ENCODE measurements around the gene KYAT1.

KYAT1 gene

DNA sequence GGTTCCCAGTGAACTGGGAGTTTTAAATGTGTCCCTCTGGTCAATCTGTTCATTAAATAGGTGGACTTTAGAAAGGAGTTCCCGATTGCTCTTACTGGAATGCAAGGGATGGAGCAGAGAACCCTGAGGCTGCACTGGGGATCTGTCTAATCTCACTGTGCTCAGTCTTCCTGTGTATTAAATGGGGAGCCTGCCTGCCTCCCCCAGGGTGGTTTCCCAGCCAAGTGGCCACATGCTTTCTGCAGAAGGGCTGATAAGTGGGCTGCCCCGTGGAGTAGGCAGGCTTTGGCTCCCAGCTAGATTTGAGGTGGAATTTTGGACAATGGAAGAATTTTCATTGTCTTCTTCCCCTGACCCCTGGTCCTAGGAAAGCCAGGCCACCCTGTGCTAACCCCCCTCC lies 25.0 kb upstream of the KYAT1 start:
- no peak for DNase-seq

DNA sequence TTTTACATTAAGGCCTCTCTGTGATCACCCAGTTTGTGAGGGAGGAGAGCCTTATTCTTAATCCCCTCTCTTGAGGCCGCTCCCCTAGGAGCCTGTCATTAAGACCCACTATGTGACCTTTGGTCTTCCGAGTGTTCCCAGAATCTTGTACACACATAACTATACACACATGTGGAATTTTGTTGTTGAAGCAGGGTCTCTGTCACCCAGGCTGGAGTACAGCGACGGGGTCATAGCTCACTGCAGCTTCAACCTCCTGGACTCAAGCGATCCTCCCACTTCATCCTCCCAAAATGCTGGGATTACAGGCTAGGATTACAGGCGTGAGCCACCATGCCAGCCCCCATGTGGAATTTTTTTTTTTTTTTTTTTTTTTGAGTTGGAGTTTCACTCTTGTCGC lies 24.2 kb upstream of the KYAT1 start:
- DNase-seq: no peak

DNA sequence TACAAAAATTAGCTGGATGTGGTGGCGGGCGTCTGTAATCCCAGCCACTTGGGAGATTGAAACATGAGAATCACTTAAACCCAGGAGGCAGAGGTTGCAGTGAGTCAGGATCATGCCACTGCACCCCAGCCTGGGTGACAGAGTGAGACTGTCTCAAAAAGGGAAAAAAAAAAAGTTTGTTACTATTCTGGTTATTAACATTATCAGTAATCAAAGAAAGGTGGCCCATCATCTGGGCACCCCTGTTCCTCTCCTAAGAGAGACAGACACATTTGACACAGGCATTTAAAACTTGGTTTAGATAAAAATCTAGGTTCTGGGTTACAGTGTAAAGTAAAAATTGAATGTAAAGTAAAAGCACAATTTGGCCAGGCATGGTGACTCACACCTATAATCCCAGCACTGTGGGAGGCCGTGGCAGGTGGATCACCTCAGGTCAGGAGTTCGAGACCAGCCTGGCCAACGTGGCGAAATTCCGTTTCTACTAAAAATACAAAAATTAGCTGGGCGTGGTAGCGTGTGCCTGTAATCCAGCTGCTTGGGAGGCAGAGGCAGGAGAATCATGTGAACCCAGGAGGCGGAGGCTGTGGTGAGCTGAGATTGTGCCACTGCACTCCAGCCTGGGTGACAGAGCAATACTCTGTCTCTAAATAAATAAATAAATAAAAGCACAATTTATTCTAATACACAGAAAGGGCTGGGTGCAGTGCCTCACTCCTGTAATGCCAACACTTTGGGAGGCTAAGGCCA lies 22.3 kb upstream of the KYAT1 start:
- no peak for DNase-seq

DNA sequence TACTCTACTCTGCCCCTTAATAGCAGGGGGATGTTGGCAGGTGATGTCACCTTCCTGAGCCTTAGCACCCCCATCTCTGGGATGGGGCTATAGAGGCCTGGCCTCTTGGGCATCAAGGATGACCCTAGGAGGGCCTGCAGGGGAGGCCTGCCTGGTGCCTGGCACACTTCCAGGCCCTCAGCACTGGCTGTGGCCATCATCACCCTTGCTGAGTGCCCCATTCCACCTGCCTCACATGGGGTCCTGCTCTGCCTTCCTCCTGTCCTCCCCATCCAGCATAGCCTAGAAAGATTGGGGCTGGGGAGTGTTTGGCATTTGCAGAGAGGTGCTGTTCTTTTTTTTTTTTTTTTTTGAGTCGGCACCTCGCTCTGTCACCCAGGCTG lies 21.3 kb upstream of the KYAT1 start:
- DNase-seq: no peak

DNA sequence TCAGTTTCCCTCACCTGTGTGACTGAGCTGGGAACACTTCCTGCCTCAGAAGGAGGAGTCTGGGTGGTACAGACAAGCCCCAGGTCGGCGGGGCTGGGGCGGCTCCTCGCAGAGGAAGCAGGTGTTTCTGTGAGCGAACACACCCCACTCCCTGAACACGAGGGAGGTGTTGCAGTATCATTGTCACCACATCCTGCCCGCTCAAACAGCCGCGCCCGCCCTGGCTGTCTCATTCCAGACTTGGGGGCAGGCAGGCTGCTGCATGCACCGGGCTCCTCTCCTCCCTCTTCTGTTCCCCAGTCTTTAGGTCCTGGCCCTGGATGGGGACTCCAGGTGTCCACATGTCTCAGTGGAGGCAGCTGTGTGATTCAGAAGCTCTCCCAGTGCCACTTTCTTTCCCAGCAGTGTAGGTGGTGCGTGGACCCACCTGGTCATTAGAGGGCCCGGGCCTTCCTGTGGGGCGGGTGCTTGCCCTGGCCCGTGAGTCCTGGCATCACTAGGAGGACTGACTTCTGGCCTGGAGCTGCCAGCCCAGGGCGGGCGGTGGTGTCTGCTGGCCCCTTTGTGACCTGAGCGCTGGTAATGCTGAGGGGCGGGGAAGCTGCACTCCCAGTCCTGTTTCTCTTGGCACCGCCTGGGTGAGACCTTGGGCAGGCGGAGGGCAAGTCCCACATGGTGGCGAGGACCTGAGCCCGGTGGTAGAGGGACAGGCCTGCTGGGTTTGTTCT lies 20.8 kb upstream of the KYAT1 start:
- peak; percentile 94 for DNase-seq

DNA sequence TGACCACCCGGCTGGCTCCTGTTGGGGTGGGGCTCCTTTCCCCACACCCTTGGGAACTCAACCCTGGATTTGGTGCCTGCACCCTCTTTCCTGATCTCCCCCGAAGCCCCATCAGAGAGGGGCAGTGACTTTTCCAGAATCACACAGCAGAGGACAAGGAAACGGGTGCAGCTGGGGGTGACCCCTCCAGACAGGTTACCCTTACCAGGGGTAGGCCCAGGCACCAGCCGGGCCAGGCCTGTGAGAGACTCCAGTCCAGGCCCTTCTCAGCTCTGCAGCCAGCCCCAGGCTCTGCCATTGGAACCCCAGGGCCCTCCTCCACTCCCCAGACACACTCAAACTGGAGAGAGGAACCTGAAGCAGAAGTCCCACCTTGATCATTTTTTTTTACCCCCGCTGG lies 20.1 kb upstream of the KYAT1 start:
- no peak for DNase-seq

DNA sequence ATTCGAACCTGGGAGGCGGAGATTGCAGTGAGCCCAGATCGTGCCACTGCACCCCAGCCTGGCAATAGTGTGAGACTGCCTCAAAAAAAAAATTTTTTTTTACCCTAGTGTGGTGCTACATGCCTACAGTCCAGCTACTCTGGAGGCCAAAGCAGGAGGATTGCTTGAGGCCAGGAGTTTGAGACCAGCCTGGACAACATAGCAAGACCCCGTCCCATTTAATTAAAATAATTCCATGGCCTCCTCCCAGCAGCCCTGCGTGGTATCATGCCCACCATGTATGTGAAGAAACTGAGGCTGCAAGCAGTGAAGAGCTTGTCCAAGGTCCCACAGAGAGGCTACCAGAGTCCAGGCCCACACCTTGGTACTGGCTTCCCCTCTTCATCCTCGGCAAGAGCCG lies 19.6 kb upstream of the KYAT1 start:
- no peak for DNase-seq

DNA sequence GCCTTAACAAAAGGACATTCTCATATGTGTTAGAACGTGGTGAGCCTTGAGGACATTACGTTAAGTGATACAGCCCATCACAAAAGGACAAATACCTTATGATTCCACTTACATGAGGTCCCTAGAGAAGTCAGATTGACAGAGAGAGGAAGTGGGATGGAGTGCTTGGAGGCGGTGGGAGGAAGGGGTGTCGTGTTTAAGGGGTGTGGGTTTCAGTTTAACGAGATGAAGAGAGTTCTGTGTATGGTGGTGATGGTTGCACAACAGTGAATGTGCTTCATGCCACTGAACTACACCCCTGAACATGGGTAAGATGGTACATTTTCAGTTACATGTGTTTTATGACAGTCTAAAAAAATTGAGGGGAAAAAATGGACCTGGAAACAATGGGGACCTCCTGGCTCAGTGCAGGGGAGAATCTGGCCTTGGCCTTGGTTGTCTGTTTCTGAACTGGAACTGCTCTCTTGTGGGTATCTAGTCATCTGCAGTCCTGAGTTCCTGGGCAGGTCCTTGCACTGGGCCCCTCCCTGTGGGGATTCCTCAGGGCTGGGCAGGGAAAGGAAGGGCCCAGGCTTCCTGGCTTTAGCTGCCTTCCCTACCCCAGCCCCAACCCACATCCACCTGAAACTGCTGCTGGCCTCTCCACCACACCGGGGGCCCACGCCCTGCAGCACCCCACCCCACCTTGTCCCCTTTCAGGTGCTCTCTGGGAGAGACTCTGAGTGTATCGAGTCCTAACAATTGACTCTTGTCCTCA lies 18.0 kb upstream of the KYAT1 start:
- peak; percentile 46 for DNase-seq

DNA sequence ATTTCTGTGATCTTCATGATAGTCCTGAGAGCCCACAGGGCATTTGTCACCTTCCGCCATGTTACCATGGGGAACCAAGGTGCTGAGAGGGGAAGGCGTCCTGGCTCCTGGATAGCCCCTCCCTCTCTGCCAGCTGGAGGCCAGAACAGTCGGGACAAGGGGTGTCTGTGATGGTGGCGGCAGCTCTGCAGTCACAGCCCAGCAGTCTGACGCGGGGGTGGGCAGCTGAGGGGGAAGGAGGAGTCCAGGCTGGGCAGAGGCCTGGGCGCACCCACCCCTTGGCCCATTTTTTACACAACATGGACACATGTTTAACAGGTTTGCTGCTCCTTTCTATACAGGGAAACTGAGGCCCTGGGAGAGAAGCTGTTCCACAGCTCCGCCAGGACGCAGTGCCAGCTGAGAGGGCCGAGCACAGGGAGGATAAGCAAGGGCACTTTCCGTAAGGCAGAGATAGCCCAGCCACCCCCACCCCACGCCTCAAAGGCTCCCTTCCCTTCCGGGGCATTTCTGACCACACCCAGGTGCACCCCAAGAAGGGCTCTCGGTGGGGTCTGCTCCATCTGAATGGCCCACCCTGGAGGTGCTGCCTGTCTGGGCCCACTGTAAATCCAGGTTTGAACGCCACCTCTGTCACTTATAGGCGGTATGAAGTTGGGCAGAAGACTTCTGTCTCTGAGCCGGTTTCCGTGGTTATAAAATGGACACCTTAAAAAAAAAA lies 17.3 kb upstream of the KYAT1 start:
- no peak for DNase-seq

DNA sequence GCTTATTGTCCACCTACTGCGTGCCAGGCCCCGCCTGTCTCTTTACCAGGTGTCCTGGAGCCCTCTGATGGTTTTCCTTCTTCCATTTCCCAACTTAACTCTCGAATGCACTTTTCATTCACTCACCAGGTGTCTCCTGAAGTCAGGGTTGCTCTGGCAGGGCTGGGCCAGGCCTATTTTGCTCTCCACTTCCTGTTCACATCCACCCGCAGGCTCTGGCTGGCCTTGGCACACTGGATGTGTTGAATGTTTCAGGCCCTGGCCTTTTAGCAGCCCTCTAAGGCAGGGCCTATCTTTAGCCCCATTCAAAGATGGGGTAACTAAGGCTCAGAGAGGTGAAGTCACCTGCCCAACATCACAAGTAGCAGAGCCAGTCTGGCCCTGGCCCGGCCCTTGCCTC lies 16.6 kb upstream of the KYAT1 start:
- DNase-seq: no peak

DNA sequence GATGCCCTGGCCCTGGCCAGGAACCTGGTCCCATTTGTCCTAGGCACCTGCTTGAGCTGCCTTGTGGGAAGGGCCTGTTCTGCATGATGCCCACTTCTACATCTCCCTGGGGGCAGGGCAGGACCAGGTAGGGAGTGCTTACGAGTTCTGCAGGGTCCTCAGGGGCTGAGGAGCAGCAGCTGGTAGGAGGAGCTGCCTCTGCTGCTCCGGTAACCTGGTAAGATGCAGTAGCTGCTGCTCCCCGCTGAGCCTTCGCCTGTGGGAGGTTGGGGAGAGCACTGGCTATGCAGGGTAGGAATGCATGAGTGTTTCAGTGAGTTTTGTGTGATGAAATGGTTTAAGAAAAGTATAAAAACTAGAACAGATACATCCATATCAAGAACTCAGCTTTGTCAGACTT lies 13.8 kb upstream of the KYAT1 start:
- no peak for DNase-seq

DNA sequence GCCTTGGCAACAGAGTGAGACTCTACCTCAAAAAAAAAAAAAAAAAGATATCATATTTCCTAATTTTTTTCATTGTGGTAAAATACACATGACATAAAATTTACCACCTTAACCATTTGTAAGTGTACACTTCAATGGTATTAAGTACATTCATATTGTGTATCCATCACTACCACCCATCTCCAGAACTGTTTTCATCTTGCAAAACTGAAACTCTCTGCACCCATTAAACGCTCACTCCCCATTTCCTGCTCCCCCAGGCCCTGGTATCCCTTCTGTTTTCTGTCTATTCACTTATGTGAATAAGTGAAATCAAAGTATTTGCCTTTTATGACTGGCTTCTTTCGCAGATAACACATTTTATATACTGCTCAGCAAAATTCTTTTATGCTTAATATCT lies 13.0 kb upstream of the KYAT1 start:
- DNase-seq: peak; percentile 52

DNA sequence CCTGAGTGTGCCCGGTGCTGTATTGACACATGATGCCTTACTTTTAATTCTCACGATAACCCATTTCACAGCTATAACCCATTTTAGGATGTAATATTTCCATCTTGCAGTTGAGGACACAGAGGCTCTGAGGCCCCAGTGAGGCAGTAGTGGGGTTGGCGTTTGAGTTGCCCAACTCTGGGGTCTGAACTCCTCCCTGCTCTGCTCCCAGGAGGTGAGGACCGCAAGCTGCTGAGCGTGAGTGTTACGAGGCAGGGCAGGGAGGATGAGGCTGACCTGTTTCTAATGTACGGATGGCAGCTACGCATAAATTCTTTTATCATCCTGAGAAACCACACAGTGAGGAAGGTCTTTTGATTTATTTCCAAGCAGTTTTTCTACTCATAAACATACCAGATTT lies 11.6 kb upstream of the KYAT1 start:
- no peak for DNase-seq

DNA sequence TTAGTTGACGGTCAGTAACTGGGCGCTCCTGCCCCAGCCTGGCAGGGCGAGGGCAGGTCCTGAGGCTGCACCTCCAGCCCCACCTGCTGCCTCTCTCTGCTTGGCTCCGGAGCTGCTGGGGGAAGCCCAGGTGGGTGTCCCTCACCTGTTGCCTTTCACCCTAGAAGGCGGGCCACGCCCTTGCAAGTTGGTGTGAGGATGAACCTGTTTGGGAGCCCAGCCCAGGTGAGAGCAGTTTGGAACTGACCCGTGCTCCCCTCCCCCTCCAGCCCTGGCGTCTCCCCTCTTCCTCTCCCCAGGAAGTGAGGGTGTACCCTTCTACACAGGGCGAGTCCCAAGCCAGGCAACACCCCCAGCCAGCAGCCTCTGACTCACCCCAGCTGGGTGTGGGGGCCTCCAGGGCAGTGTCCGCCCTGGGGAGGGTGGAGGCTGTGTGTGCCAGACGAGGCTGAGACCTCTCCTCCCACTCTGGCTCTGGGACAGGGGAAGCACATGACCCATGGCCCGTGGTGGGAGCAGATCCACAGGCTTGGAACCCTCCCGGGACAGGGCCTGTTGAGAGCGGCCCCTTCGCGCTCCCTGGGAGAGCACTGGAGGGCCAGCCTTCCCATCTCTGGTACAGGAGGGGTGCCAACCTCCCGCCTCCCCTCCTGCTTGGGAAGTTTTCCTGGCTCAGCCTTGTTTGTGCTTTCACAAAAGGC lies 10.6 kb upstream of the KYAT1 start:
- DNase-seq: no peak

DNA sequence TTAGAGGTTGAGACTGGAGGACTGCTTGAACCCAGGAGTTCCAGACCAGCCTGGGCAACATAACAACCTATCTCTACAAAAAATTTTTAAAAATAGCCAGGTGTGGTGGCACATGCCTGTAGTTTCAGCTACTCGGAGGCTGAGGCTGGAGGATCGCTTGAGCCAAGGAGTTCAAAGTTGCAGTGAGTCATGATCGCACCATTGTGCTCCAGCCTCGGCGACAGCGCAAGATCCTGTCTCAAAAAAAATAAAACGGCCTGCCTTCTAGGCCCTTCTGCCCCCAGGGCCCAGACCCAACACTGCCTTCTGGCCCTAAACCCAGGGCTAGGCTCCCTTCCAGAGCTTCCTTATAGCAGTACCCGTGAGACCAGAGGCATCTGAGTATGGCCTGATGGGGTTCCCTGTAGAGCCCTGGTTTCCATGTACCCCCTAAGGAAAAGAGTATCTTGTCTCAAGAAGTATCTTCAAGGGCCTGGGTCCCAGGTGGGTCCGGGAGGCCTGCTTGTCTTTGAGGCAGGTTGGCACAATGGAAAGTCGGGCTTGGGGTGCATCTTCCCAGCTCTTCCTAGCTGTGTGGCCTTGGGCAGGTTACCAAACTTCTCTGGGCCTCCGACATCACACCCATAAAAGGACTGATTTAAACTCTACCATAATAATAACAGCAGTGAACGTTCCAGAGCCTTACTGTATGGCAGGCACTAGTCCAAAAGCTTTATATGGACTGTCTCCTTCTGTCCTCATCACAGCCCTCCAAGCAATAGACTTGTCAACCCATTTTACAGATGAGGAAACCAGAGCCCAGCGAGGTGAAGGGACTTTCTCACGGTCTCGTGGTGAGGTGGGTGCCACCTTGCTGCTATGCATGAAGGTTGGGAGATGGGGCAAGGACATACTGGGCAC lies 9.8 kb upstream of the KYAT1 start:
- DNase-seq: no peak

DNA sequence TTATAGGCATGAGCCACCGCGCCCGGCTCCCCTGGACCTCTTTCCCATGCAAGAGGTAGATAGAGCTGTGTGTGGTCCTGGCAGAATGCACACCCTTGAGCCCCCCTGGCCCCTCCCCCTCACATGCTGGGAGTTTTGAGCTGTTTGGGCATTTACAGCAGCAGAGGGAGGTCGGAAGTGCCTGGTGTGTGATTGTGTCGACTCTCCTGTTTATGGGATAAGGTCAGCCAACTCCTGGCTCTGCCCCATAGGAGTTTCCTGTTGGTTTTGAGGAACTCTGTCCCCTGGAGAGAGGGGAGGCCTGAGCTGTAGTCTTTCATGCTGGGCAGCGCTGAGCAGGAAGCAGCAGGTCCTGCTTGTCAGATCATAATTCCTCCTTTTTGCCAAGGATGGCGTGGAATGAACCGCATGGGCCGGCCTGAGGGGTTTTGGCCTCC lies 6.2 kb upstream of the KYAT1 start:
- no peak for DNase-seq

DNA sequence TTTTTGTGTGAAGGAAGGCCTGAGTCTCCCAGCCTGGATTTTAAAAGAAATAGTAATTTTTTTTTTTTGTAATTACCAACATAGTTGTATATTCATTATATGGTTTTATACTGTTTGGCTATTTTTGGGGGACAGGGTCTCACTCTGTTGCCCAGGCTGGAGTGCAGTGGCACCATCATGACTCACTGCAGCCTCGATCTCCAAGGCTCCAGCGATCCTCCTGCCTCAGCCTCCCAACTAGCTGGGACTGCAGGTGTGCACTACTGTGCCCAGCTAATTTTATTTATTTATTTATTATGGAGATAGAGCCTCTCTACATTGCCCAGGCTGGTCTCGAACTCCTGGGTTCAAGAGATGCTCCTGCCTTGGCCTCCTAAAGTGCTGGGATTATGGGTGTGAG lies 5.3 kb upstream of the KYAT1 start:
- DNase-seq: no peak

DNA sequence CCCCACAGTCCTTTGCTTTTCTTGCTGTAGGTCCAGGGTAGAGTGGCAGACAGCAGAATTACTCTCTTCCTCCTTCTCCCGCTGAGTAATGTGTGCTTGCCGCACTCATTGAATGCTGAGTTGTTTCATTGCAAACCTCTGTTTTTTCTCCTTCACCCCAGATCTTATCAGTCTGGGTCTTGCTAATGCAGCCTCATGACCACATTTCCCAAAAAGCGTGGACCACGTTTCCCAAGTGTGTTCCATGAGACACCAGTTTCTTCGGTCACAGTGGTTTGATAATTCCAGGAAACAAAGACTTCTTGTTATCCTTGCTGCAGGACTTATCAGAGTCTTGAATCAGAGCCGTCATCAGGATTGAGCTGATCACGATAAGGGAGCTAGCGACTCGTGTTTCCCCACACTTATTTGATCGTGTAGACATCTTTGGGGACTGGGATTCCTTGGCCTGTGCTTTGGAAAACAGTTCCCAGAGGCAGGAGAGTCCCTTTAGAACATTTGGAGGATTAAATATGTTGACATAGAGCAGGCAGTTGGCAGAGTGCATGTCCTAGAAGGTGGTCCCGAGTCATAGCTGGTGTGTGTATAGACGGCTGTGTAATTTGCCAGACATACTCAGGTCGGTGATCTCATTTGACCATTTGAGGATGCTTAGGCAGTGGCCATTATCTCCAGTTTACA lies 4.6 kb upstream of the KYAT1 start:
- DNase-seq: no peak

DNA sequence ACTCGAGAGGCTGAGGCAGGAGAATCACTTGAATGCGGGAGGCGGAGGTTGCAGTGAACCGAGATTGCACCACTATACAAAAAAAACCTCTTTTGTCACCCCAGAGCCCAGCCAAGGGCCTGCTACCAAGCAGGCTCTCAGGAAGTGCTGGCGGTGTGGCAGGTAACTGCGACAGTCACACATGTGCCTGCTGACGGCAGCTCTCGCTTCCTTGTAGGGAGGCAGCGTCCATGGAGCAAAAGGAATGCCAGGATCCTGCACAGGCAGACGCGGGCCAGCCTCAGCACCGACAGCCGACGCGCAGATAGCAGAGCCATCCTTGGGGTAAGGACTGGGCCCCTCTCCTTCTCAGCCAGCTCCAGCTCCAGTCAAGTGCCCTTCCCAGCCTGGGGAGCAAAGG lies 4.0 kb upstream of the KYAT1 start:
- DNase-seq: no peak

DNA sequence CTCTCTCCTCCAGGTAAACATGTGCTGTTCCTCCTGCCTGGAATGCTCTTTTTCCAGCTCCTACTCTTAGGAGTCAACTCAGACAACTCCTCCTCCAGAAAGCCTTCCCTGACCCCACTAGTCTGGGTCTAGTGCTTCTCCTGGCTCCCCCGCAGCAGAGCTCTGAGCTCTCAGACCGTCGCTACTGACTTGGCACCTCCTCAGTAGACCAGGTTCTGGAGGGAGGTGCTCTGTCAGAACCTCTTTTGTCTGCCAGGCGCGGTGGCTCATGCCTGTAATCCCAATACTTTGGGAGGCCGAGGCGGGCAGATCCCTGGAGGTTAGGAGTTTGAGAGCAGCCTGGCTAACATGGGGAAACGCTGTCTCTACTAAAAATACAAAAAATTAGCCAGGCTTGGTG lies 3.6 kb upstream of the KYAT1 start:
- DNase-seq: no peak

DNA sequence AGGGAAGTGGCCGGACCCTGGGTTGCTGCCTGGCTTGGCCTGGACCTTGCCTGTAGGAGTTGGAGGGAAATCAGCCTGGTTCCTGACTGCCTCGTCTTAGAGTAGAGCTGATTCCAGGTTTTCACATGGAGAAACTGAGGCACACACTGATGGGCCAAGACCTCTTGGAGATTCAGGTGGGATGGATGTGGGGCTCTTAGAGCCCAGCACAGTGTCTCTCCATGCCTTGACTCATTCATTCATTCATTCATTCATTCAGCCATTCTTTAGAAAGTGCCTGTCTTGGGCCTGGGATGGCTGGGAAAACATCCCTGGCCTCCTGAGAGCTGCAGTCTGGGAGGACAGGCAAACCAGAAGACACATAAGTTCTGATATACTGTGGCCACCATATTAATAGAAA lies 2.4 kb upstream of the KYAT1 start:
- DNase-seq: no peak

Measured in activated CD4-positive, alpha-beta T cell treated with anti-CD3 and anti-CD28 coated beads, Interleukin-10, Interleukin-2, amounts not matched to agents 100 ng/mL and 50 ng/mL, durations not matched to agents 16 hours and 8 hours (primary cell).